Posterior cingulate gyrus (tissue), 11 donors: ENCODE results near the gene SYNPR.

Source experiments
- DNase-seq, 10 donors: peaks; one replicate each; pipeline versions ENCODE4 v3.0.0 to v3.0.0-alpha.2; 2020 to 2021; ENCODE audit warnings: mixed read lengths in 3 of 10
- intact Hi-C: fragments of 100-400 bp; cut with DNase I; formaldehyde crosslinking; loops from one replicate; pipeline ENCODE4 v1.15.1; 2023

SYNPR gene

DNA sequence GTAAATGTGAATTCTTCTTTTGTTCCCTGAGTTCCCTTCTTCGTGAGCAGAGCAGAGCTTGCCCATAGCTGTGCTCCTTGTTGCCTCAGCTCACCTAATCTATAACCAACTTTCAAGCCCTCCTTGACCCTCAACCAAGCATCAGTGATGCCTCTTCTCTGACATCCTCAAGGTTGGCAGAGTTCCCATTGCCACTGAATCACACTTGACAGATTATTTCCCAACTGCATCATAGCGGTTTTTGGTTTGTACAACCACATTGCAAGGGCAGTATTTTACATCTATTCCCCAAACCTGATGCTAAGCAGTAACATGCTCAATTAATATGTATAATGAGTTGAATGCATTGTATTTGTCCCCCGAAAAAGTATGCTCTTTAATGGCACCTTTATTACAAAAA lies 241.3 kb downstream of the SYNPR start:
- no peak for DNase-seq
- intact Hi-C loops = no loop called here

DNA sequence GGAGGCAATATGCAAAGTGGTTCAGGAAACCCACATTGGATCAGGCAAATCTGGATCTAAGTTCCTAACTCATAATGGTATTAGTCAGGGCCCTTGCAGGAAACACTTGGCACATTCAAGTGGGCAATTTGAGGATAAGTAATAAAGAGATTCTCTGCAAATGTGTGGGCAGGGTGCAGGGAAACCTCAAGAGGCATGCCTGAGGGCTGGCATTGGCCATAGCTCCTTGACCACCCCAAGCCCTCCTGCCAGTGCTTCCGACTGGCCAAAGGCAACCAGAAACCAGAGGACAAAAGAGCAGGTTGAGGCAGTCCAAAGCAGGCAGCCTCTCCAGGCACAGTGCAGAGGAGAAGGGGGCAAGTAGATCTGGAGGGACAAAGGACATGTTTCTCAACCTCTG lies 243.5 kb downstream of the SYNPR start:
- intact Hi-C loops = no loop called here
- peak in 2 of 10 donors; percentile 18 to 26 for DNase-seq

DNA sequence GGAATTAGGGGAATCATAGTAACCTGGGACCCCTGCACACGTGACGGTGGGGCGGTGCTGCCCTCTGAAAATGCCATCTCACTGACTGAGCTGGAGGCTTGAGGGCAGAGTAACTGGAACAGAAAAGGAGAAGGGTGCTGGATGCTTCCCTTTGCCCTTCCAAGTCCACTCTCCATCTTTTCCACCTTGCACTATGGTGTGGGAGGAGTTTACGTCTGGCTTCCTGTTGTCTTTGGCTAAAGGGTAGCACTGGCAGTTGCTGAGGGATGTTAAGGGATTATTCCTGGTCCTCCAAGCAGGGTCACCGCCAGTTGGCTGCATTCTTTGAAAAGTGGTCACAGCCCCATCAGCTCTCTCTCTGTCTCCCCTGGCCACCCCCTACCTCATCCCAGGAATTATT lies 245.0 kb downstream of the SYNPR start:
- intact Hi-C loops = no loop called here
- no peak for DNase-seq

DNA sequence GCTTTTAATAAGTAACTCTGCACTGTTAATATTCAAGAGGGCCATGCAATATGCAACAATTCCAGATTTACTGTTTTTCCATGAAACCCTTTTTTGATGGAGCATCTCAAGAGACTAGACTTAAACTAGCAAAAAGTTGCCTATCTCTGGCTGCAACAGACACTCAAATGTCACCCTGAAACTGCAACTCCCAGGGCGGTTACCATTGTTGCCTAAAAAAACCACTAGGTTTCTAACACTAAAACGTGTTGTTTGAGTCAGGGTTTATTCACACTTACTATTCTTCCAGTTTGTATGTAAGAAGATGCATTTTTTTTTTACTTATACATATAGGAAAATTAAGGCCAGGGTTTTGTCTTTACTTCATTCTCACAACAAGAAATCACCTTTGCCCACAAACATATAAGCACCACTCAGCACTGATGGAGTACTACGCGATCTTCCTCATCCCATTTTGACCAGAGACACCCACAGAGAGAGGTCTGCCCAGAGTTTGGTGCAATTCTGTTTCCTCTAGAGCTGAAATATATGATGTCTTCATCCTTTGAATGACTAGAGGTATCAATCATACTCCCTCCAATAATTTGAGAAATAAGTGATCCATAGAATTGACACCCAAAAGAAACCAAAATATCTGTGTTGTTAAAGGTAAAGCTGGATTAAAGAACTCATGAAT lies 250.4 kb downstream of the SYNPR start:
- intact Hi-C loops = no loop called here
- no peak for DNase-seq

DNA sequence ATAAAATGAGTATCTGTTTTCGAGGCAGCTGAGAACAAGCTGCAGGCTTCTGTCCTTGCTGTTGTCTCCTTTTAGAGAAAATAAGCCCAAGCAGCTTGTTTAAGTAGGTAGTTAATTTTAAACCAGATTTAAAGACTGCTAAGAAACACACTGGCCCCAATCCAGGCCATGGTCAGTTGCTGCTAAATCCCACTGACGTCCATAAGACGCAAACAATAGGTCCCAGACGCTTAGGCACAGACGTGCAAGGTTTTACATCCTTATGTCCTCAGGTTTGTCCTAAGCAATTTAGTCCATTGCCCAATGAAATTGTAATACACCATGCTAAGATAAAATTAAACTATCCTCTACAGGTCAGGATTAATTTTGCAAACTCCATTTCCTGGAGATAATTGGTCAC lies 254.4 kb downstream of the SYNPR start:
- DNase-seq = no peak
- intact Hi-C loops = no loop called here

DNA sequence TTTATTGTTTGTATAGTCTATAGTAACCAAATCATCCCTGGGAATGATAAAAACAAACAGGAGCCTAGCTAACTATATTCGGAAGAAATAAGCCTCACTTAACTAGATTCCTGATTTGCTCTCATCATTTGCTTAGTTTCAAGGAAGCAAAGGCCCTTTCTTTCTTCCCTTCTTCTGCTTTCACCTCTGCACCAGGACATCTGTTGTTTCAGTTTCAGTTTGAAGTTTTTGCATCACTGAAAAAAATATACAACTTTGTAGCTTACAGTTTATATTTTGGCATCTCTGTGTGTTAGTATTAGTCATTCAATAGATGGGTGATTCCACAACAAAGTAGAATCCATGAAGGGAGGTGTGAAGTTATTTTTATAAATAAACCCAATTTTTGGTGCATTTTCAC lies 260.8 kb downstream of the SYNPR start:
- intact Hi-C loops = no loop called here
- DNase-seq = no peak

DNA sequence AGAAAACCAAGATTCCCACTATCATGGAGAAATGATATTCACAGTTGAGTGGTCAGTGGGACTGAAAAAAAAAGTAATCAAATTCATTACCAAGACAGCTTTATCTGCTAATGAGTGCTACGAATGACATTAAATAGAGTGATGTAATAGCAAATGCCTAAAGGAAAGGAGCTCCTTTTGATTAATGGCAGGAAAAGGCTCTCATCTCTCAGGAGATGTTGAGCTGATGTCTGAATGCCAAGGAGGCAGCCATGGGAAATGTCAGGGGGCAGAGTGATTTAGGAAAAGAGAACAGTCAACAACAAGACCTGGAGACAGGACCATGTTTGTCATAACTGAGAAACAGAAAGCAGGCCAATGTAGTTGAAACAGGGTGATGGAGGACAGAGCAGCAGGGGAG lies 277.7 kb downstream of the SYNPR start:
- no peak for DNase-seq
- intact Hi-C loops = no loop called here

DNA sequence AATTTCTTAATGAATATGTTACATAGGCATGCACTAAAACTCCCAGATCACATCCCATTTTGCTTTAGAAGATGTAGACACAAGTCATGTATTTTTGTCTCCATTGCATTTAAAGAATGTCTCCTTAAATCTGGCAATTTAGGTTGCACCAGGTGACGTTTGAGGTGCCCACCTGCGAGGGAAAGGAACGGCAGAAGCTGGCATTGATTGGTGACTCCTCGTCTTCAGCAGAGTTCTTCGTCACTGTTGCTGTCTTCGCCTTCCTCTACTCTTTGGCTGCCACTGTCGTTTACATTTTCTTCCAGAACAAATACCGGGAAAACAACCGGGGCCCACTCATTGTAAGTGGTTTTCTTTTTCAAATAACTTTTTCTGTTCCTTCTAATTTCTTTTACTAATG lies 278.3 kb downstream of the SYNPR start:
- no peak for DNase-seq
- intact Hi-C loops = no loop called here

DNA sequence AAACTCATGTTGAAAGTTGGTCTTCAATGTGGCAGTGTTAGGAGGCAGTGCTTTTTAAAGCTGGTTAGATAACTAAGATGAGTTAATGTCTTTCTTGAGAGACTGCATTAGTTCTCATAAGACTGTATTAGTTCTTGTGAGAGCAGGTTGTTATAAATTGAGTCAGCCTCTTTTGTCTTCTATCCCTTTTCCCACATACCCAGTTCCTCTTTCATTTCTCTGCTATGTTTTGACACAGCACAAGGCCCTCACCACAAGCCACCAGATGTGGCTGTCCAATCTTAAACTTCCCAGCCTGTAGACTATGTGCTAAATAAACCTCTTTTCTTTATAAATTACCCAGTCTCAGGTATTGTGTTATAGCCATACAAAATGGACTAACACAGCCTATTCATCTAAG lies 279.8 kb downstream of the SYNPR start:
- no peak for DNase-seq
- intact Hi-C loops = no loop called here

DNA sequence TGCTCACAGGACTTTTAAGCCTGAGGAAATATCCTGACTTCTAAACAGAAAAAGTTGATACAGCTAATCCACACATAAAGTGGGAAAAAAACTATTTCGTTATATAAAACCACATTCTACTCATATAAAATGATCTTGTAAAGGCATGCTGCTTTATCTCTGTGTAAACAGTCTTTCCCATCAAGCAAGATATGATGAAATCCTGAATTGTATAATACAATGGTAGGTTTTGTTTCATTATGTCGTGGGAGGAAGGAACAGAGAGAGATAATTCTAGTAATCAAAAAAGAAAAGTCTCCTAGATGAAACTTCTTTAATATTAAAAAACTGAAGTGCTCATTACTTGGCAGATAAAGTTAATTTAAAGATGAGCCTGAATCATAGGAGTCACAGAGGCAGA lies 281.8 kb downstream of the SYNPR start:
- no peak for DNase-seq
- intact Hi-C loops = no loop called here

DNA sequence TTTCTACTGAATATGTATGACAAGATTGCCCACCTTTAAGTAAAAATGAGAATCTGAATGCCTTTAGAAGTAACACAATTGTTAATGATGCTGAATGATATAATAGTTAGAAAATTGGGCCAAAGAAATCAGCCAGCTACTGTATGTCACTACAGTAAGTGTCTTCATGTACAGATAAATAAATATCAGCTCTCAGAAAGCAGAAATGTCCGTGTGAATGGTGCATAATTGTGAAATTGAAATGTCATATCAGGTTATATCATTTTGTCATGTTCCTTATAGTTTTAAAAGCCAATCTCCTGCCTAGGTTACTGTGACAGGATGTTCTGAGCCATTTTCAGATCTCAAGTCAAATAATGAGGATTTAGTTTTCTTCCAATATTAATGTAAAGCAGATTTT lies 283.8 kb downstream of the SYNPR start:
- intact Hi-C loops = no loop called here
- DNase-seq = no peak

DNA sequence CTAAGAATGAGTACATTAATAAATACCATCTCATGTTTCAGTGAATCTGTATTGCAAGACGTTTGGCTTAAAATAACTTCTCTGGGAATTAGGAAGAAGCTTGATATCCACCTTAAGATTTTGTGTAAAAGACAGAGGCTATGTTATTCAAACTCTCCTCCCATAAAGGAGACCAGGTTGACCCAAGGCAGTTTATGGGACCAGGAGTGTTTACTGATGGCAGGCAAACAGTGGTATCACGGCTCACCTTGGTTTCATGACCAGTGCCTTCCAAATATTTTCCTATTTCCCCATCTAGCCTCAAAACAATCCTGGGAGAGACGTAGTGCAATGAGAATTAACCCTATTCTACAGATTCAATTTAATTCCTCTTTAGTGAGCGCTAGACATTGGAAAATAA lies 284.2 kb downstream of the SYNPR start:
- intact Hi-C loops = no loop called here
- DNase-seq = no peak

DNA sequence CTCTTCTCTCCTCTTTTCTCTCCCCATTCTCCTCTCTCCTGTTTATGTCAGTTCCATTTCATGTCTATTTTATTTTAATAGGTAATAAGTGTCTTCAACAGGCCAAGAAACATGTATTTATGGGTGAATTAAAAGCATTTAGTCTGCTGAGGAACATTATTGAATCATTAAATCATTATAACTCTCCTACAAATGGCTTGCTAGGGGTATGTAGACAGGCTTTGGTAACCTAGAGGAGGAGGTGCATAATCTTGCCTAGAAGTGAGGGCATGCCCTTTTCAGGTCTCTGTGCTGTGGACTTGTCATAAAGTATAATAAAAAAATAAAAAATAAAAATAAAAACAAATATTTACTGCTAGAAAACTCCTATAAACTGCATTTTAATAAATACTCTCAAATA lies 285.5 kb downstream of the SYNPR start:
- intact Hi-C loops = no loop called here
- DNase-seq = no peak

DNA sequence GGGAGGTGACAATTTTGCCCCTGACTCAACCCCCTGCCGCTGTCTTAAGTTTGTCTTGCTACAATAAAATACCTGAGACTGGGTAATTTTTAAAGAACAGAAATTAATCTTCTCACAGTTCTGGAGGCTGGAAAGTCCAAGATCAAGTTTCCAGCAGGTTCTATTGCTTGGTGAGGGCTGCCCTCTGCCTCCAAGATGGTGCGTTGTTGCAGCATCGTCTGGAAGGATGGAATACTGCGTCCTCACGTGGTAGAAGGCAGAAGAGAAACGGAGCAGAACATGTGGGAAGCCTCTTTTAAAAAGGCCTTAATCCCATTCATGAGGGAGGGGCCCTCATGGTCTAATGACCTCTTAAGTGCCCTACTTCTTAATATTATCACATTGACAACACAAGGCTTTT lies 287.1 kb downstream of the SYNPR start:
- intact Hi-C loops = no loop called here
- peak in 1 of 10 donors; percentile 33 for DNase-seq

DNA sequence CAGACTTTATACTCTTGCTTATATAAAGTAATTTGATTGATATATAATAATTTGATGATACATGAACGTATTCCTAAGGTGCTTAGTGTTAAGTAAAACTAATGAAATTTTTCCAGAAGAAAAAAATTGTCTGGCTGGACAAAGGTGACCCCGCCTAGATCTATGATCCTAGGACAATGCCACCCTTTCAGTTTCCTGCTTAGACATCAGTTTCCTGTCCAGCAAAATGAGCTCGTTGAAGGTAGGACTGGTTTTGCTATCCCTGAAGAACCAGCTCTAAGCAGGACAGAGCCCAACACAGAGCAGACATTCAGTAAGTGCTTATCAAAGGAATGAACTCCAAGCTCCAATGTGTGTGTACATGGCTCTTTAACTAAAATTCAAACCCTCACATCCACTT lies 293.6 kb downstream of the SYNPR start:
- no peak for DNase-seq
- intact Hi-C loops = no loop called here

DNA sequence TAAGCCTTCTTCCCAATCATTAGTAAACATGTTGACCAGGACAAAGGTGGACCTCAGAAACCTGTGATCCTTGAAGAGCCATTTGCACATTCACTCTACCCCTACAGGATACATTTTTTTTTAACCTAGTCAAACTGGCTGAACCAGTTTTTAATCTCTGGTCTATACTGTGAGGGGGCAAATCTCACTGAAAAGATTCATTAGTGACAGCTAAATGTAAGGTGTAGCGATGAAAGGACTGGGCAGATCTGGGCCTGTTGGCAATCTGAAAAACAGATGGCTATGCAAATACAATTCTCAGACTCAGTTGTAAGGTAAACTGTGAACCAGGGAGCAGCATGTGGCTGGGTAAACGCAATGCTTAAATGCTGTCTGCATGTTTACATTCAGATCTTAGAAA lies 298.7 kb downstream of the SYNPR start:
- no peak for DNase-seq
- intact Hi-C loops = no loop called here

DNA sequence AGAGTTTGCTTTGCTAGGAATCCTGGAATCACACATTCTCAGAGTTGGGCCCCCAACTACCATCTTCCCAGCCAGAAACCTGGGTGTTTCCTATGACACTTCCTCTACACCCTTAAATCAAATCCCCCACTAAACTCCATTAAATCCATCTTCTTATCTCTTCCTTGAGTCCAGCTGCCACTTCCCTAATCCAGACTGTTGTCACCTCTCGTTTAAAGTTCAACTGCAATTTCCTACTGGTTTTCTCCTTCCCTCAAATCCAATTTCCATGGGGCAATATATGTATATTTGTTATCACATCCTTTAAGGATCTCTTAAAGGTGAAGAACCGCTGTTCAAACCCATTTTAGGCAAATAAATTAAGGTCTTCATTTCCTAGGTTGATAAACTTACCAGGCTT lies 300.8 kb downstream of the SYNPR start:
- no peak for DNase-seq
- intact Hi-C loops = no loop called here

DNA sequence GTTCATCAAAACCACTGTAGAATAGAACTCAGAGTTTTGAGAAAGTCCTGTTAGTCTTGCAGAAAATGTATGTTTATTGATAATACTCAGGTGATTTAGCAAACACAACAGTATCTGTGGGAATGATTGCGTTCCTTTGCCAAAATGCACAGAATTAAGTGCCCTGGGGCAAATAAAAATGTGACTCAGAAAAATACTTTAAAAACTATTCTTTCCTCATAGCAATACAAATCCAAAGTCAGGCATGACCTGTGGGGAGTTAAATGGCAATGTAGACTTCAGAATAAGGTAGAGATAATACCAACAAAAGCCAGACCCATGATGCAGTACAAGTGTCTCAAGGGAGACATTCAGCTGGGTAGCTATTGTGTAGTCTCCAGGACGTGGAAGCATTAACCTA lies 302.0 kb downstream of the SYNPR start:
- DNase-seq = no peak
- intact Hi-C loops = no loop called here

DNA sequence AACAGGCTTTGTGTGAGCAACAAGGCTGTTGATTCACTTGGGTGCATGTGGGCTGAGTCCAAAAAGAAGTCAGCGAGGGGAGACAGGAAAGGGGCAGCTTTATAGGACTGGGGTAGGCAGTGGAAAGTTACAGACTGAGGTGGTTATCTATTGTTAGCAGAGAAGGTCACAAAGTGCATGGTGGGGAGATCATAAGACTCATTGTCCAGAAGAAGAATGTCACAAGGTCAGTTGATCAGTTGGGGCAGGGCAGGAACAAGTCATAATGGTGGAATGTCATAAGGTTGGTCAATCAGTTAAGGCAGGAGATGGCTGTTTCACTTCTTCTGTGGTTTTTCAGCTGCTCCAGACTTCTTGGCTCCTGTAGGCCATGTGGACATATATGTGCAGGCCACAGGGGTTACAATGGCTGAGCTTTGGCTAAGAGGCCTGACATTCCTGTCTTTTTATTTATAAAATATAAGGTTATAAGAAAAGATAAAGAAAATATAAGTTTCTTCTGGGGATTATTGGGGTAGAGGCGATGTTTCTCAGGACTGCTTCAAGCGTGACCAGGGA lies 304.9 kb downstream of the SYNPR start:
- DNase-seq = no peak
- intact Hi-C loops = no loop called here

DNA sequence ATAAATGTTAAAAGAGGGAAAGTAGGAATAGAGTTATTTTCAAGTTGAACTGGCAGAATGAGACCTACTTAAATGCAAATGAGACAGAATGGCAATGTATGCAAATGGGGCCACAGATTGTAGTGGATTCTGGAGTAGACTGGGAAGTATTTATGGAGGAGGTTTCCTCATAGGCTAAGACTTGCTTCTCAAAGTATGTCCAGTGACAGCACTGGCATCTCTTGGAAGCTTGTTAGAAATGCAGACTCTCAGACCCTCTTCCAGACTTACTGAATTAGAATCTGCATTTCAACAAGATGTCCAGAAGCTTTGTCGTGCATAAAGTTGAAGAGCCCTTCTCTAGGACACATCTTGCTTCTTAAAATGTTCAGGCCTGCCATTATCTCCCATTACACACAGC lies 306.6 kb downstream of the SYNPR start:
- intact Hi-C loops = no loop called here
- DNase-seq = no peak

DNA sequence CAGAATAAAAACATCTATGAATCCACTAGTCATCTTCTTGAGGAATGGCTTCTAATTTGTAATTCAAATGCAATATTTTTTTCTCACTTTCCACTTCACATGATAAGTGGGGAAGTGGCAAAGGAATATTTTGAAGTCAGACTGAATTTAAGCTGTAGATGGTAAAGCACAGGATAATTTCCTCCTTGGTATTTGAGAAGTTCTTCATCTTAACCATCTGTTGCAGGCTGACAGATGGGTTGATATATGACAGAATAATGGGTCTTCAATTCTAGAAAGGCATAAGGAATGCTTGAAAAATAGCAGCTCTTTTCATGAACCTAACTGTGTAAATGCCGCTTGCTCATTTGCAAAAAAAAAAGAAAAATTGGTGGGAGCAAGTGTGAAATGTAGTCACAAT lies 307.8 kb downstream of the SYNPR start:
- intact Hi-C loops = no loop called here
- DNase-seq = no peak

DNA sequence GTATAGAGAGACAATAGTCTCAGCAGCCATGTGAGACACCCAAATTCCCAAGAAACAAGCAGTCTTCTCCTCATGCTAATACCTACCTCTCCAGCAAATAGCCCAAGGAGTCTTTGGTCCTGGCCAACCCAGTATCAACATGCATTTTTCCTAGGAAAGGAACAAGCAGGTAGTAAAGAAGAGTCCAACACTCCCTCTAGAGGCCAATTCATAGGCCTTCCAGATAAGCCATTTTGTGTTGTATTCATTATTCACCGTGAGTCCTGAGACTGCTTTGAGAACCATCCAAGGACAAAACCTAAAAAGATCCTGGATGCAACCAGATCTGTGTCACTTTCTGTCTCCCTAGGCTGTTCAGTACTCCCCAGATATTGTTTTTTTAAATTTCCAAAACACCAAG lies 310.8 kb downstream of the SYNPR start:
- intact Hi-C loops = no loop called here
- no peak for DNase-seq

DNA sequence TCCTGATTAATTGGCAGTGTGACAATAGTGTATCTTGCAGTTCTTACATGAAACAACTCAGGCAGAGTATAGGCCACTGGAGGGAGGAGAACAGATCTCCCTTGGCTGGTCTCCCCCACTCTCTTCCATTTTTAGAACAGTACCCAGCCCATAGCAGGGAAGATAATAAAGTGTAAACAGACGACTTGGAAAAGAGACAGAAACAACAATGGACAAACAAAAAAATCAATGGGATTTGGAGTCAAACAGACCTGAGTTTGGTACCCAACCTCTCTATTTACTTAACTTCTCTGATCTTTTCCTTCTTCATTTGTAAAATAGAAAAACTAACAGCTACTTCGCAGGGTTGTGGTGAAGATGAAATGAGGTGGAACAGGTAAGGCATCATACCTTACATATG lies 315.7 kb downstream of the SYNPR start:
- DNase-seq = no peak
- intact Hi-C loops = no loop called here
